GM21528 (cell line): Measurements from ENCODE around the gene CAGE1.

Experiments
- ATAC-seq: cut with Tn5 transposase; IDR thresholded peaks from one replicate; pipeline ENCODE4 v1.9.1; 2021; ENCODE audit warnings: mild to moderate bottlenecking, moderate library complexity; ENCODE audit not compliant: unreplicated experiment, low FRiP score

Gene CAGE1

DNA sequence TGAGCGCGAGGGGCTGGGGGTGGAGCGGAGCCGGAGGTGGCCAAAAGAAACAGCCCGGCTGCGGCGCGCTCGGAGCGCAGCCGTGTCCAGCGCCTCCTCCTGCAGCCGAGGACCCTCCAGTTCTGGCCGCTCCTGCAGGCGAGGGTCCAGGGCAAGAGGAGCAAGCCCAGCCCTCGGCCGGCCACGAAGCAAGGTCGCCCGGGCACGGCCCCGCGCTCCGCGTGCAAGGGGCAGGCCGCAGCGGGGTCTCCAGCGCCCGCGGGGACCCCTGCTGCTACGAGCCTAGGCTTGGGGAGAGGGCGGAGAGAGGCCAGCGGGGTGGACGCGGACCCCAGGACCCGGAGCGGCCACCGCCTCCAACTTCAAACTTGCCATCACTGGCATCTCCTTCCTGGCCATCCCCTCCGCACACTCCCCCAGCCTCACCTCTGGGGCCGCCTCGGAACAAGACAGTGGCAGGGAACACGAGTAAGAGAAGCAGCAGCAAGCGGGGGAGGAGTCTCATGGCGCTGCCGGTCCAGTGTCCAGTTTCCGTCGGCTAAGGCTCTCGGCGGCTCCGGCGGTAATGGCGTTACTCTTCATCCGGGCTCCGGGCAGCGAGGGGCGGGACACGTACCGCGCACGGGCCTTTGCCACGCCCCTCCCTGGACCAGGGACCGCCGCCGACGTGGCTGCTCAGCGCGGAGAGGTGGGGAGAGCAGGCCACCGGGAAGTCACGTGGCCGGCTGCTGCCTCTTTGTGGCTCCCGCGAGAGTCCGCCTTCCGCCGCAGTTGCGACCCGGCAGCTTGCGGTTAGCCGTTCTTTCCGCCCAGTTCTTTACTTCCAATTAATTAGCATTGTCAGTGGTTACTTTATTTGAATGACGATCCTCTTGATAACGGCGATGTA is 76.7 kb downstream of the CAGE1 start, which contains the start of gene SSR1:
SSR1 (minus strand) TSS at position 584 of the 889 bp plus-strand sequence; CDS start at position 505, 79 bp downstream.
- peak; percentile 98 for ATAC-seq

DNA sequence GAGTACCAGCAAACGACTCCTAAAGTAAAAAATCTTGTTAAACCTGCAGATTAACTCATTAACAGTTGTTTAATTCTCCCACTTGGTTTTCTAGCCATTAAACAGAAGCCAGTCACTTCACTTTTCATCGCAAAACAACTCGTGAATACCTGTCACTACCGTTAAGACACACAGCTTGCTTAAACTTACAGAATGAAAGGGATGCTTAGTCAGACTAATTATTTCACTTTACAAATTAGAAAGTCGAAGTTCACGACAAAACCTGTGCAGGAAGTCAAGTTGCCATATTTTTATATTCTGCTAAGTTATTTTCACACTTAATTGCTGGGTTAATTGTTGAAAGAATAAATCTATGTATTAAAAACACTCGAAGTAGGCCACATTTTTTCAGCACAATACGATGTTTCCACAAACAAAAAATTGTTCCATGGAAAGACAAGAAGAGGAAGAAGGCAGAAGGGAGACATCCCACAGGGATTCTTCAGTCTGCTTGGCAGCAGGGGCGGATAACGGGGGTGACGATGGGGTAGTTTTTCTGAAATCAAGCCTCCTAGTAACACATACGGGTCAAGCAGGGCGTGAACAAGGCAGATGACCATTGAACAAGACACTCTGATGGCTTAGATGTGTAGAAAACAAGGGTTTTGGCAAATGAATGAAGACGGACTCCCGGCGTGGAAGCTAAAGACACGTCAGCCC is 77.5 kb downstream of the CAGE1 start:
- ATAC-seq: no peak

DNA sequence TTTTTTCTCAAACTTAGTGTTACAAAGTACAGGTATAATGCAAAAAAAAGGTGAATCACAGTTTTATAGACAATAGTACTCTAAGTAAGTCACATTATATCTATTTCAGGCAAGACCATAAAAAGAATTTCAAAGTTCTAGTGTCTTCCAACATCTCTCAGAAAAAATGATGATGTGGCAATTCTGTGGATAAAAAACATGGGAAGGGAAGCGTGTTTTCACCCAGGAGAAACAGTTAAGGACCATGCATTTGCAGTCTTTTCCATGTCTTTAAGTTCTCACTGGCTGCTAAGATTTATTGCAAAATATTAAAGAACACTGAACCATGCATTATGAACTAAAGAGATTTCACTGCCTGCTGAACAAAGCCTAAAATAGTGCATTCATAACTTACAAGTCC is 78.4 kb downstream of the CAGE1 start:
- ATAC-seq: no peak

DNA sequence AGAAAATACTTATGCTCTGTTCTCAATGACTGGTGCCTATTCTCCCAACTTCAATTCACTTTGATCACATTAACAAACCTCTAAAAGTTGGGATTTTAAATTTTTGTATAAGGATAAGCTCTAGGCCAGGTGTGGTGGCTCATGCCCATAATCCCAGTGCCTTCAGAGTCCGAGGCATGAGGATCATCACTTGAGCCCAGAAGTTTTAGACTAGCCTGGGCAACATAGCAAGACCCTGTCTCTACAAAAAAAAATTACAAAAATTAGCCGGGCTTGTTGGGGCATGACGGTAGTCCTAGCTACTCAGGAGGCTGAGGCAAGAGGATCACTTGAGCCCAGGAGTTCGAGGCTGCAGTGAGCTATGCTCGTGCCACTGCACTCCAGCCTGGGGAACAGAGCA is 80.5 kb downstream of the CAGE1 start:
- ATAC-seq: no peak

DNA sequence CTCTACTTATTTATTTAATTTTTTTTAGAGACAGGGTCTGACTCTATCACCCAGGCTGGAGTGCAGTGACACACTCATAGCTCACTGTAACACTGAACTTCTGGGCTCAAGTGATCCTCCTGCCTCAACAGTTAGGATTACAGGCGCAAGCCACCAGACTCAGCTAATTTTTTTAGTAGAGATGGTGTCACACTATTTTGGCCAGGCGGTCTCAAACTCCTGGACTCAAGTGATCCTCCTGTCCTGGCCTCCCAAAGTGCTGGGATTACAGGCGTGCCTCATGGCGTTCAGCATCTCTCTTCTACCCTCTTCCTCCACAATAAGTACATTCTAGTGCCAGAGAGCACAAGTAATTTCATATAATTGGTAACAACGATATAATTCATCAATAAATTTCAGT is 82.0 kb downstream of the CAGE1 start:
- no peak for ATAC-seq

DNA sequence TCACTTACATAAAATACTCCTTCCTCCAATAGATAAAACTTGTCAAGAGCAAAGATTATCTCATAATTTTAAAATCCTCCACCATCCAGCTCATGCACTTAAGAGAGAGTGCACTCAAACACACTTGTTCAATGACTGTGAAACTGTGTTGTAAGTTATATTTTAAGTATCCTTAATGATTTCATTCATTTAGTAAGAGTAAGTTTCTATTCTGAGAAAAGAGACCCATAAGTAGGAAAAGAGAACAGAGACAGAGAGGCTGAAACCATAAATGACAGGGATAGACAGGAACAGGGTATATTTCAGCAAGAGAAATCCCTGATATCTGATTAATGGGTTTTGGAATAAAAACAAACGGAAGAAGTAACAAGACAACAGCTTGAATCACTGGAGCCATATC is 84.7 kb downstream of the CAGE1 start:
- ATAC-seq: no peak

DNA sequence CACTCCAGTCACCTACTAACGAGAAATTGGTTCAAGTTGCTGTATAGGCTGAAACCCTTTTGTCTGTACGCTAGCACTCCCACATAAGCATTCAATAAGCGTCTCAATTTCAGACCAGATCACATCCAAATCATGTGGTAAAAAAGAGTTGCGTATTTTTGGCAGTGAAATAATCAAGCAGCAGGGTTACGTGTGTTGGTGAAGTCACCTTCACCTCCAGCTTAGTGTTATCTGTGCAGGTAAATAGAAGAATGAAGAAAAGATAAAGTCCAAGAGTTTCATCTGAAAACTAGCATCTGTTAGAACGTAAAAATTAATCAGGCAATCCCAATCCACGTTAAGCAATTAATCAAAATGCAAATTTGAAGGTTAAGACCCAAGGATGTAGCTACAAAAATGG is 87.8 kb downstream of the CAGE1 start:
- ATAC-seq: no peak

DNA sequence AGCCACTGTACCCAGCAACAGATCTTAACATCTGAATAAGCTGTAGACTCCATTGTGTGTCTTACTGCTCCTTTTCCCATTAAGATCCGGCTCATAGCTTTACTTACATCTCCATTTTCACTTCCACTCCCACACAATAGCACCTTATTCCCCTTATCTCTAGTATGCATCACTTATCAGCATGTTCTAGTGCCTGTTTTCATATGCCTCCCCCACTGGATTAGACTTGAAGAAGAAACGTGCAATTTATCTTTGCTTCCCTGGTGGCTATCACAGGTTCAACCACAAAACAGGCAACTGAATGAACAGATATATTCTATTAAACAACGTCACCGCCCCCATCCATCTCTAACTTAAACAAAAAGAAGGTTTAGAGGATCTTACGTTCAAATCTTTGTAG is 88.6 kb downstream of the CAGE1 start:
- ATAC-seq: no peak

DNA sequence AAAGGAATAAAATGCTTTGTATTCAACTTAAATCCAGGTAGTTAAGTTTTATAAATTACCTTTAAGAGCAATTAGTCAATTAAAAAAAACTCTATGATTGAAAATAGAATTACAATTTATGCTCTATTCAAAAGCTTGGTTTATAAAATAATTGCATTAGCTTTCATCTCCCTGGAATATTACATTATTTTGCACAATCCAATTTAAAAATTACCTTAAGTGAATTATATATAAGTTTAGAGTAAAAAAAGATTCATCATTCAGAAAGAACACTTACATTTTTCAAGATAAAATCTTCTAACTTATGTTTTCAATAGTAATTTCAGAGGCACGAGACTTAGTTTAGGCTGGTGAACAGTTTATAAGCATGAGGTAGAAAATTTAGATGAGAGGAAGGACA is 91.4 kb downstream of the CAGE1 start:
- ATAC-seq: no peak

DNA sequence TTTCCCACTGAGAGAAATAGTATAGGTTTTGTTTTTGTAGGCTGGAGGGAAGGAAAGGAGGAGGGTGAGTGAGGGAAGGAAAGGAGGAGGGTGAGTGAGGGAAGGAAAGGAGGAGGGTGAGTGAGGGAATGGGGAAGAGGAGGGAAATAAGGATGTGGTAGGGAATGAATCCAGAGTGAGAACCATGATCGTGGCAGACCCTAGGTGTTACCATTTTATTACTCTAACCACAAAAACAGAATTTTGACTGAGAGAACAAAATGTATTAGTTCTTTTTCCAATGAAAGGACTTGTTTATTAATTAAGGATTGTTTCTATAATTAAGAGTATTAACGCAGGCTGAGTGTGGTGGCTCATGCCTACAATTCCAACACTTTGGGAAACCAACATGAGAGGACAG is 92.9 kb downstream of the CAGE1 start:
- ATAC-seq: no peak

DNA sequence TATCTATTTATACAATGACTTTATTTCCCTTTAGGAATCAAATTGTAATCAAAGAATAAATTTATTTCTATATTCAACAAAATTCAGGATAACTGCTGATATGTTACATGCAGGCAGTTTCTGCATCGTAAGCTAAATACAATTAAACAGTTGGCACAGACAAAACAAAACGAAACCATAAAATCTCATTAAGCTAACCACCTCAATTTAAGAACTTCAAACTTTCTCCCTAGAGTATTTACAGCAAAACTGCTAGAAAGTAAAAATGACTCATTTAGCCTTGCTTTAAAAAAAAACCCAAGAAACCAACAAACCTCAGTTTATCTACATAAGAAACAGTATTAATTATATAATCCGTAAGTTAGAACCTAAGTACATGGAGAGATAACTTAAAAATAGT is 93.6 kb downstream of the CAGE1 start:
- ATAC-seq: no peak

DNA sequence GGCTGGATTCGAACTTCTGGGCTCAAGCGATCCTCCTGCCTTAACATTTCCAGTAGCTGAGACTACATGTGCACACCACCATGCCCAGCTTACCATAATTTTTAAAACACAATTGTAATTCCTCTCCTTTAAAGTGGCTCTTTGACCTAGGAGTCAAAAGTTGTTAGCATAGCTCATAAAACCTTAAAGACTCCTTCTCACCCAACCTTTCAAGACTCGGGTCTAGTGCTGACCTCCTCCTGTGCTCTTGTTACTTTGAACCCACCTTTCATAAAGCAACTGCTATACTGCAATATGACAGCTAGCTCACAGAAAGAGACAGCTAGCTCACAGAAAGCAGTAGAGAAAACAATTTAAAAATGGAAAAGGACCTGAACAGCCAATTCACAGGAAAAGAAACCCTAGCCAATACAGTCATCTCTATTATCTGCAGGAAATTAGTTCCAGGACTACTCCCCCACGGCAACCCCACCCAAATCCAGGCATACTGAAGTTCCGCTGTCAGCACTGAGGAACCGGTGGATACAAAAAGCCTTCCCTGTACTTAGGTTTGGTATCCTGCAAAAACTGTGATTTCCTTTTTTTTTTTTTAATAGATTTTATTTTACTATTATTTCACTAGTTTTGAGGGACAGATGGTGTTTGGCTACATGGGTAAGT is 96.8 kb downstream of the CAGE1 start:
- ATAC-seq: no peak

DNA sequence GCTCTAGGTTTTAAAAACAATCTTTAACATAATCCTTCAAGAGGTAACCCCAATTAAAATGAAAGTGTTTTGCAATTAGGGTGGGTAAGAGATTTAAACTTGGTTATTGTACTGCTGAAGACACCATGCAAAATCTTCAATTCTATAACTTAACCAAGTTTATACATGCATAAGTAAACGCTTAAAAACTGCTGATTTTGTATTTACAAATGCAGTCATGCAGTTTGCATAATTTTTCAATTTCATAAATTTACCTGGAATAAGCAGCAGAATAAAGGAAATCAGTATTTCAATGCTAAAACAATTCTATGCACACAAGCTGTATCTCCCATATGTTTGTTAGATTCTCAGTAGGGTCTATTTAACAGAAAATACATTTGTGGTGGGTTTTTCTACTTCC is 99.5 kb downstream of the CAGE1 start:
- no peak for ATAC-seq

DNA sequence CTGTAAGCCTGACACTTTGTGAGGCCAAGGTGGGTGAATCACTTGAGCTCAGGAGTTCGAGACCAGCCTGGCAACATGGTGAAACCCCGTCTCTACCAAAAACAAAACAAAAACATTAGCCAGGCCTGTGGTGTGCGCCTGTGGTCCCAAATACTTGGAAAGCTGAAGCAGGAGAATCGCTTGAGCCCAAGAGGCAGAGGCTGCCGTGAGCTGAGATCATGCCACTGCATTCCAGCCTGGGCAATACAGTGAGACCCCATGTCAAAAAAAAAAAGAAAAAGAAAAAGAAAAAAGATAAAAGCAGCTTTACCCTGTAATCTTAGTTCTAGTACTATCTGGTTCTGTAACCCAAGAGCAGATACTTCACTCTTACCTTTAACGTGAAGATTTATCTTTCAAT is 104.1 kb downstream of the CAGE1 start:
- no peak for ATAC-seq

DNA sequence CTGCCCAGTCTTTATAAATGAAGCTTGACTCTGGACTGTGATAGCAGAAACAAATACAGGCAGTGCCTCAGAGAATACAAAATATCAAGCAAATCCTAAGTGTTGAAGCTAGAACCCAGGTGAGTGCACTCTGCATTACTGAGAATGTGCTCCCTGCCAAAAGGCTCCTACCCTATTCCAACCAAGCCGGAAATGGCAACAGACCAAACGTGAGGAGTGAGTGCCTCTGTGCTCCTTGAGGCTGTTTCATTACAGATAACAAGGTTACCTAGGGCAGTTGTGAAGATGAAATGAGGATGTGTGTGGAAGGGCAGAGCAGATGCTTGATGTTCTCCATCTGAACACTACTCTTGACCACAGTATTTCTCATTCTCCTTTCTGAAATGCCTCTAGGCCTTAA is 105.9 kb downstream of the CAGE1 start:
- no peak for ATAC-seq

DNA sequence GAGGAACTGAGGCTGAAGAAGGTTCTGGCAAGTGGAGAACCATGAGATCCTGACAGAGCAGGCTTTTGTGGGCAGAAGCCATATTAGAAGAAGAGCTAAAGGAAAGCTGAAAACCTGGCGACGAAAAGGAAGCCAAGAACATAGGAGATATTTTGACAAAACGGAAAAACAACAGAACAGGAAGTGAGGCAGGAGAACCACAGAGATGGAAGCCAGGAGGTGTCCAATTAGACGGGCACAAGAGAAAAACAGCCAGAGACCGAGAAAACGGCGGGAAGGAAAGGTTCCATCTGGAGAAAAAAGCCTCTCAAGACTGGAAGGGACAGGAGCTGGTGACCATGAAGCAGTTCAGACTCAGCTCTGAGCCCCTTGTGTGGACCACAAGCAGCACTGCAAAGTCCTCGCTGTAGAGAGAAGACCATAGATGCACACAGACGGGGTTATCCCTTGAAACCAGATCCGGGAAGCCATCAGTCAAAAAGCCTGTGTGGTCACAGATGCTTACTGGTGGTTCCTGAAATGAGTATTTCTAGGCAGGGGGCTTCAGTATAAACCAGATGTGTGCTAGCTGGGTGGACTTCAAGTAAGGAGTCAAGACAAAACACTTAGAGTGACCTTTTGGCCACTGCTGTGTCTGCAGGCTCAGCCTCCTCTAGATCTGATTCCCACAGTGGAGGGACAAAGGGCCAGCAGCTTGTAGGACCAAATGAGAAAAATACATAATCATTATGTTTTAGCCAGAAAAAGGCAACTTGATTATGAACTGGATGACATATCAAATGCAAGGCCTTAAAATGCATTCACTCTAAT is 107.2 kb downstream of the CAGE1 start:
- no peak for ATAC-seq
